ENCODE measurements around the gene CNOT2.

- TF ChIP-seq CTCF (IDR thresholded peaks at IDR 0.05; ENCODE audit: insufficient read depth, low read length) (no peak), POLR2AphosphoS5 (IDR thresholded peaks at IDR 0.05; ENCODE audit: low read depth) (no peak), REST (IDR thresholded peaks at IDR 0.05; ENCODE audit: insufficient replicate concordance, low read depth) (no peak)
Observed at GRCh38 chr12:70402597-70402996, 159.4 kb downstream of the CNOT2 start.

Data from HL-60 (cell line).